ENCODE measurements around the gene MTHFS.
A peak's percentile ranks its signal among the peaks of the same experiment; 100 is the strongest.
"Not testable (repeated sequence)": the region's sequence is repeated elsewhere in the genome, so short reads cannot be mapped to it uniquely, and the experiment has no call there.

Gene MTHFS

DNA sequence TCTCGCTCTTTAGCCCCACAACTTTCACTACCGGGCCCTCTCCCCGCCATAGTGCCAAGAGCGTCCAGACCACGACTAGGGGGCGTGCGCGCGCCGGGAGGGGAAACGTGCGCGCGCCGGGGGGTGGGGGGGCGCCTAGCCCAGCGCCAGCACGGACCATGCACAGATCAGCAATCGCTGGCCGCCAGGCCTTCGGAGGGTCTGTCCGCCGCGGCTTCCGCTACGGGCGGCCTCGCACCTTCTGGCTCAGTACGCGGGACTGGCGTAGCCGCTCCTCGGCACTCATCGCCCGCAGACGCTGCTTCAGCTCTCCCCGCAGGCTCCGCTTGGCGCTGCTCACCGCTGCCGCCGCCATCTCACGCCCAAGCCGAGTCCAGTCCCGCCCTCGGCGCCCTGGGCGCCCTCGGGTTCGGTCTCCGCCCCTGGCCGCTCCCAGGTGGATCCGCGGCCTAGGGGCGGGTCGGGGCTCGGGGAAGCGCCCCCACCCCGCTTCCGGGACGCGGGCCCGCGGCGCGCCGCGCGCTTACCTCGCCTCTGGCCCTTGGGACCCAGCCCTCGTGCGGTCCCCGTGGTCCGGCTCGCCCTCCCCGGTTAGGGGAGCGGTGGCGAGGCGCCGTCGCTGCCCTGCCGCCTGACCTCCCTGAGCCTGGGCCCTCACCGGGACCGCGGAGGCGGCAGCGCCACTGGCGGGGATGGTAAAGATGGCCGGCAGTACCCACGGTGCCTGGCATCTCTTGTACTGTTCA is at the start of gene MTHFS:
TSS of gene MTHFS (minus strand) at position 381 of the 746 bp plus-strand sequence. CDS start at position 355, 26 bp downstream.
- DNase-seq, result peak; percentile 54

DNA sequence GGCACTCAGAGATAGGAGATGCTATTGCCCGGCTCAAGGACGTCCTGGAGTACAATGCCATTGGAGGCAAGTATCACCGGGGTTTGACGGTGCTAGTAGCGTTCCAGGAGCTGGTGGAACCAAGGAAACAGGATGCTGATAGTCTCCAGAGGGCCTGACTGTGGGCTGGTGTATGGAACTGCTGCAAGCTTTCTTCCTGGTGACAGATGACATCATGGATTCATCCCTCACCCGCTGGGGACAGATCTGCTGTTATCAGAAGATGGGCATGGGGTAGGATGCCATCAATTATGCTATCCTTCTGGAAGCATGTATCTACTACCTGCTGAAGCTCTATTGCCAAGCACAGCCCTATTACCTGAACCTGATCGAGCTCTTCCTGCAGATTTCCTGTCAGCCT is 47.8 kb upstream of the MTHFS start:
- no peak for DNase-seq

DNA sequence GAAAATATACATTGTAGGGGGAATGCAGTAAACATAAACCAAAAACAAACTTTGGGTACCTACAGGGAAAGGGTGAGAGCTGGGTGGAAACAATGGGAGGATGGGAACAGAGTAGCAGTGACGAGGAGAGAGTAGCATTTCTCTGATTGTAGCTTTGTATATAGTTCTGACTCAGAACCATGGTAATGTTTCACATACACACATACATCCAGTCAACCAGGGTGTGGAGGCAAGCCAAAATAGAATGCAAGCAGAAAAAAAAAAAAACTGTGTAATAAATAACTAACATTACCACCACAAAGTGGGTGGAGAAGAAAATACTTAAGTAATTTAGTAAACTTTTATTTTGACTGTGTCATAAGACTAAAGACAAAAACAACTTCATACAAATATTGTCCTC is 47.0 kb upstream of the MTHFS start:
- no peak for DNase-seq

DNA sequence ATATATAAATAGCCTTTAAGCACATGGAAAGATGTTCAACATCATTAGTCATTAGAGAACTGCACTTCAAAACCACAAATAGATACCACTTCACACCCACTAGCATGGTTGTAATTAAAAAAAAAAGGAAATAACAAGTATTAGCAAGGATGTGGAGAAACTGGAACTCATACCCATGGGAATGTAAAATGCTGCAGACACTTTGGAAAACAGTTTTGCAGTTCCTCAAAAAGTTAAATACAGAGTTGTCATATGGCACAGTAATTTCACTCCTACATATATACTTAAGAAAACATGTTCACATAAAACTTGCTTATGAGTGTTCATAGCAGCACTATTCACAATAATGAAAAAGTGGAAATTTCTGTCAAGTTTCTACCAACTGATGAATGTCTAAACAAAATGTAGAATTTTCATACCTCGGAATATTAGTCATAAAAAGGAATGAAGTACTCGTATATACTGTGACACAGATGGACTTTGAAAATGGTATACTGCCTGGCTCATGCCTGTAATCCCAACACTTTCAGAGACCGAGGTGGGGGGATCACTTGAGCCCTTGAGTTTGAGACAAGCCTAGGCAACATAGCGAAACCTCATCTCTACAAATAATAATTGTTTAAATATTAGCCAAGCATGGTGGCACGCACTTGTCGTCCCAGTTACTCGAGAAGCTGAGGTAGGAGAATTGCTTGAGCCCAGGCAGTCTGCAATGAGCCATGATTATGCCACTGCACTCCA is 46.1 kb upstream of the MTHFS start:
- no peak for DNase-seq

DNA sequence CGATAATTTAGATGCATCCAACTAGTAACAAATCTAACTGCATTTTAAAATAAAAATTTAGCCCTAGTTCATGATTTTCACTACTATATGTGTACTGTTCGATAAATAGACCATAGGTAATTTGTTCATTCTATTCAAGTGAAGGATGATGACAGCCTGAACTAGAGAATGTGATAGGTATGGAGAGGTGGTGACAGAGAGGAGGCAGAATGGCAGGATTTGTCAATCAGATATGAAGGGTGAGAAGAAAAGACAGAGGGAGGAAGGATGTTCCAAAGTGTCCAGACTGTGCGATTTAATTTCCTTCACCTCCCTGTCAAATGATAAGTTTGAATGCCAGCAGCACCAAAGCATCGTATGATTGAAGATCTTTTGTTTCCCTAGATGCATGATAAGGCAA is 42.6 kb upstream of the MTHFS start:
- no peak for DNase-seq

DNA sequence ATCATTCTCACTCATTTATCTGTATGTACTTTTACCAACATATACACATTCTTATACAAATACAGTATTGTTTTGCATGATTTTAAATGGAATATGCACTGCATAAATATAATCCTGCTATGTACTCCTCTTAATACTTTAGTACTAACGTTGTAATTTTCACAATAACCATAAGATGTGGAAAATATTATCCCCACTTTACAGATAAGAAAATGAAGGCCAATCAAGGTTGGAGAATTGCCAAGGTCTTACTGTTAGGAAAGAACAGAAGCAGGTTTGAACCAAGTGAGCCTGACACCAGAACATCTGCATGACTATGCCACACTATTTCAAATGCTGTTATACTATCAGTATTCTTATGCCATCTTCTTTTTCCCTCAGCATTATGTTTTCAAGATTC is 41.3 kb upstream of the MTHFS start:
- no peak for DNase-seq

DNA sequence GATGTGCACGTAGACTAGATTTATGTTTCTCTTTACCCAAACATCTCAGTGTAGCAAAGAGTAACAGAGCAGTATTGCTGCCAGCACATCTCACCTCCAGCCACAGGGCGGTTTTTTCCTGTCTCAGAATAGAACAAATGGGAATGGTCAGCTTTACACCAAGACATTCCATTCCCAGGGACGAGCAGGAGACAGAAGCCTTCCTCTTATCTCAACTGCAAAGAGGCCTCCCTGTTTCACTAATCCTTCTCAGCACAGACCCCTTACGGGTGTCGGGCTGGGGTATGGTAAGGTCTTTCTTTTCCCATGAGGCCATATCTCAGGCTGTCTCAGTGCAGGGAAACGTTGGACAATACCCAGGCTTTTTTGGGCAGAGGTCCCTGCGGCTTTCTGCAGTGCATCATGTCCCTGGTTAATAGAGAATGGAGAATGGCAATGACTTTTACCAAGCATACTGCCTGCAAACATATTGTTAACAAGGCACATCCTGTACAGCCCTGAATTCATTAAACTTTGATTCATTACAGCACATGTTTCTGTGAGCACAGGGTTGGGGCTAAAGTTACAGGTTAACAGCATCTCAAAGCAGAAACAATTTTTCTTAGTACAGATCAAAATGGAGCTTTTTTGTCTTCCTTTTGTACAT is 38.9 kb upstream of the MTHFS start:
- DNase-seq, result not testable (repeated sequence)

DNA sequence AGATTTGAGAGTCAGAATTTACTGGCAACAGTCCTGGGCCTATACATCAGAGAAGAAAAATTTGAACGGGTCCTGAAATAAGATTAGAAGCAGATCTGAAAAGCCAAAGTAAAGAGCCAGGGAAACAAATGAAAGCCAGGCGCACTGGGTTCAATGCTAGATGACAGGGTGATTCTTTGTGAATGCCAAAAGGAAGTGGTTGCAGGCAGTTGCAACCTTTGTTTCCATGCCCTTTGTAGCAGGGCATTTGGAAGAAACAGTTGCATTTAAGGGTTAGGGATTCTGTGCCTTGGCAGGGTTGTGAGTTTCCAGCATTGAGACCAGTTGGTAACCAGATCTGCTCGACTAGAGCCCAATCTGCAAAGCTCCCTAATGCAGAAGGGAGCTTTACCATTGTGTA is 36.4 kb upstream of the MTHFS start:
- DNase-seq, result no peak

DNA sequence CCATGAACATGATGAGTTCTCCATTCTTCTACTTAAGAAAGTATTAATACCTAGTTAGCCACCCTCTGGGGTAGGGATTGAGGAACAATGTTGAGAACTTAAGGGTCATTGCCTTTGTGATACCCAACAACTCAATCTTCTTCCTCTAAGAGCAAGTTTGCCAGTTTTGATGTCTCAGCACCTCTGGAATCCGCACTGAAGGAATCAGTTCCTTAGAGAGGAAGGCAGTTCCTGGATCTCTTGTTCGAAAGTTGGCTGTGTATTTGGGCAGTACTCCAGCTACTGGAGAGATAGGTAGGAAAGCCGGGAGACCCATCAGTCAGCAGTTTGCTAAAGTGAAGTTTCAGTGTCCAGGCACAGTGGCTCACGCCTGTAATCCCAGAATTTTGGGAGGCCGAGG is 35.6 kb upstream of the MTHFS start:
- no peak for DNase-seq

DNA sequence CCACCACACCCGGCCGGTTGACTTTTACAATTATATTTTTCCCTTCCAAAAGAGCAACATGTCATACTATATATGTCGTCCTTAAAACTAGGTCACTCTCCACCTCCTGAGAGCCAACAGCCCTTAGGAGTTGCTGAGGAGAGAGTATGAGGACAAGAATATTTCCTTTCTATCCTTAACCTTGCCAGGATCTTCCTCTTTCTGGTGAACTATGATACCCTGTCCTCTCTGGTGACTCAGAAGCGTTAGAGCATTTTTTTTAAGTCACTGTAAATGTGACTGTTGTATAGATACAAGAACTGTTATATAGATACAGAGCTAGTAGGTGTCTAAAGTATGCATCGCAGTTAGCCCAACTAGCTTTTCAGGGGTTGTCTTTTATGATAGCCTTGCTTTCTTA is 33.7 kb upstream of the MTHFS start:
- no peak for DNase-seq

DNA sequence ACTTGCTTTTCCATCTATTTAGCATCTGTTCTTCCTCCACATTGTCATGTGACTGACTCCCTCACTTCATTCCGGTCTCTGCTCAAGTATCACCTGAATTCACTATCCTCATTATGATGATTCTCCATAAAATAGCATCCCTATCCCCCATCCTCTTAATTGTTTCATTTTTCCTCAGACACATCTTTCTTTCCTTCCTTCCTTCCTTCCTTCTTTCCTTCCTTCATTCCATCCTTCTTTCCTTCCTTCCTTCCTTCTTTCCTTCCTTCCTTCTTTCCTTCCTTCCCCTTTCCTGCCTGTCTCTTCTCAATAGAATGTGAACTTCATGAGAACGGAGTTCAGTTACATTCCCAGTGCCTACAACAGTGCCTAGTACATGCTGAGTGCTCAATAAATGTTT is 32.6 kb upstream of the MTHFS start:
- DNase-seq, result no peak

DNA sequence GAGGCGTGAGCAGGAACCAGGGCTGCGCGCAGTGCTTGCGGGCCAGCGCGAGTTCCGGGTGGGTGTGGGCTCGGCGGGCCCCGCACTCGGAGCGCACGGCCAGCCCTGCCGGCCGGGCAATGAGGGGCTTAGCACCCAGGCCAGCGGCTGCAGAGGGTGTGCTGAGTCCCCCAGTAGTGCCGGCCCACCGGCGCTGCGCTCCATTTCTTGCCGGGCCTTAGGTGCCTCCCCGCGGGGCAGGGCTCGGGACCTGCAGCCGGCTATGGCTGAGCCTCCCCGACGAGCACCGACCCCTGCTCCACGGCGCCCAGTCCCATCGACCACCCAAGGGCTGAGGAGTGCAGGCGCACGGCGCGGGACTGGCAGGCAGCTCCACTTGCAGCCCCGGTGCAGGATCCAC is 29.3 kb upstream of the MTHFS start:
- DNase-seq, result not testable (repeated sequence)

DNA sequence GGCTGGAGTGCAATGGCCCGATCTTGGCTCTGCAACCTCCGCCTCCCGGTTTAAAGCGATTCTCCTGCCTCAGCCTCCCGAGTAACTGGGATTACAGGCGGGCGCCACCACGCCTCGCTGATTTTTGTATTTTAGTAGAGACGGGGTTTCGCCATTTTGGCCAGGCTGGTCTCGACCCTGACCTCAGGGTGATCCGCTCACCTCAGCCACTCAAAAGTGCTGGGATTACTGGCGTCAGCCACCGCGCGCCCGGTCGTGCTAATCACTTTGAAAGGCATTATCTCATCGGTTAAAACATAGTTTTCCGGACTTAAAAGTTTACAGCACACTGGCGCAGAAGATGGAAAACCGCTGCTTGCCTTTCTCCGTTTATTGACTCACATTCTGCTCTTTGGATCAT is 27.6 kb upstream of the MTHFS start:
- DNase-seq, result no peak

DNA sequence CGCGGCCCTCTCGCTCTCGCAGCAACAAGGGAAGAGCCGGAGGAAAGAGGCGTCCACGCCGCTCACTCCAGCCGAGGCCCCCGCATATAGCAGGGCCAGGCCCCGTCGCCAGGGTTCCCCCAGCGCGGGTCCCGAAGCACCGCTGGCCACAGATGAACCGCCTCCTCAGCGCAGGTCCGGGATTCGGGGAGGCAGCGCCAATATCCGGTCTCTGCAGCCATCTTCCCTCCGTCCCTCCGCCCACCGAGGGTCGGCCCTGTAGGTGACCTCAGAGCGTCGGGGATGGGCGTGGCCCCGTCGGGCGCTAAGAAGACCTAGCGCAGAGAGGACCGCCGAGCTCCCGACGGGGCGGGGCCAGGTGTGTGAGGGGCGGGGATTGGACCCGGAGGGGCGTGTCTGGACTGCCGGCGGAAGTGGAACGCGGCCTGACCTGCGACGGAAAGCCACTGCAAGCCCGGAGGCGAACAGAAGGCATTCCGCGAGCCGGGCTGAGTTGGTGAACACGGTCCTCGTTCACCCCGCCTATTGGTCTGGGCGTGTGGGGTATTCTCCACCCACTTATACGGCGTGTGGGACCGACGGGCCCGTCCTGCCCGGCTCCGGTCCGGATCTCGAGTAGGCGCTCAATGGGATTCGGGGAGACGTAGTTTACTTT is 26.8 kb upstream of the MTHFS start:
- DNase-seq, result peak; percentile 96

DNA sequence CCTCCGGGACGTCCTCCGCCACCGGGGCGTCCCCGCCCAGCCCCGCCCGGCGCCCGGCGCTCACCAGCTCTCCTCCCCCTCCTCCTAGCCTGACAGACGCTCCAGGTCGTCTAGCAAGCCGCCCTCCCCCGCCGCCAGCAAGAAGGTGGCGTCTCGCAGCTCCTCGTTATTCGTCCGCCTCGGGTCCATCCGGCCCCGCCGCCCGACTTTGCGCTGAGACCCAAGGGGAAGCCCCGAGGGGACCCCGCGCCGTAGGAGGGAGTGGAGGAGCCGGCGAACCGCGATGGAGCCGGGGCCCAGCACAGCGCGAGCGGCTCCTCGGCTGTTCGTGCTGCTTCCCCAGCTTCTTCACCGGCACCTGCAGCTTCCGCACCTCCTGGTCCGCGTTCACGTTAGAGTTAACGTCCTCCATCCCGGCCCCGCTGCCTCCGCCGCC is 26.3 kb upstream of the MTHFS start:
- peak; percentile 11 for DNase-seq

DNA sequence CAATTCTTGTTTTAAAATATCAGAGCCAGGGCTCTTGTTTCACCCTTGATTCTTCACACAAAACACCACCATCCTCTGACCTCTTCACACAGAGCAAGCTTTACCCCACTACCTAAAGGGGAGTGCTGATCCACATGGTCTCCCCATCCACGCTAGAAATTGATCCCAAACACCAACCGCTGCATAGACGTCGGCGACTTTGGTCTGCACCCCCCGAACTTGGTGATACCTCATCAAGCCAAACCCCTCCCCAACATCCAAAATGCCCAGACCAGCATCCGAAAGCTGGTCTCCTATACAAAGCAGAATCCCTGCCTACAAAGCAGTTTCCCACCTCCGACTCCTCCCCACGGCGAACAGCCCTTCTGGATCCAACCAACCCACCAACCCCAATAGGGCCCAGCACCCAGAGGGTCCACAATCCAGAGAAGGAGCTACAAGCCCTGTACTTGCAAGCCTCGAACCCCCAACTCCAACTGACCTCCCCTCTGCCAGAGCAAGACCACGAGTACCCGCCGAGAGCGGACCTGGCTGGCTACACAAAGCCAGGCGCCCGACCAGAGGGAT is 25.8 kb upstream of the MTHFS start:
- DNase-seq, result no peak

DNA sequence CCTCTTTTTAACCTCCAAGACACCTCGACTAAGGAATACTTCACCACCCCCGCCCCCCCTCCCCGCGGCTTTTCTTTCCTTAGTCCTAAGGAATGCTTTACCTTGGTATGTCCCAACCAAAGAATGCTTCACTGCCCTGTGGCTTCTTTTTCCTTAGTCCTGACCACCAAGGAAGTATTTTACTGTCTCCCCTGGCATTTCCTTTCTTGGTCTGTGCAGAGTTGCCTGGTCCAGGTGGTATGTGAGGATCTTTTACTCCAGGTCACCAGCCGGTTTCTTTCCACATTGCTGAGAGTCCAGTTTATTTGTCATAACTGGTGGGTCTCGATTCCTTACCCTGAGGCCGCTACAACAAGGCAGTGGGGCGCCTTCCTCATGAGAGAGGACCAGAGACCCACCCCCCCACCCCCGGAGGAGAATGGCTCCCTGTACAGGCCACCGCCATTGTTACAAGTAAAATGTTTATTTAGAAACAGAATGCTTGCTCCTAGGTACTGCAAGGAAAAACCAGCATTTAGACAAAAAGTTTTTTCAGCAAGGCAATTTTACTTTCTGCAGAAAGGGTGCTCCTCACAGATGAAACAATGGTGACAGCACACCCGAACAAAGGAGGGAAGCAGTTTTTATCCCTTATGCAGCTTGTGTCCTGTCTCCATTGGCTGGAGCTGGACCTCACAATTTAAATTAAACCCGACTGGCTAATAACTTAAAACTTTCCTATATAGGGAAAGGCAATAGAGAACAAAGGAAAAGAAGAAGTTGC is 23.1 kb upstream of the MTHFS start:
- no peak for DNase-seq

DNA sequence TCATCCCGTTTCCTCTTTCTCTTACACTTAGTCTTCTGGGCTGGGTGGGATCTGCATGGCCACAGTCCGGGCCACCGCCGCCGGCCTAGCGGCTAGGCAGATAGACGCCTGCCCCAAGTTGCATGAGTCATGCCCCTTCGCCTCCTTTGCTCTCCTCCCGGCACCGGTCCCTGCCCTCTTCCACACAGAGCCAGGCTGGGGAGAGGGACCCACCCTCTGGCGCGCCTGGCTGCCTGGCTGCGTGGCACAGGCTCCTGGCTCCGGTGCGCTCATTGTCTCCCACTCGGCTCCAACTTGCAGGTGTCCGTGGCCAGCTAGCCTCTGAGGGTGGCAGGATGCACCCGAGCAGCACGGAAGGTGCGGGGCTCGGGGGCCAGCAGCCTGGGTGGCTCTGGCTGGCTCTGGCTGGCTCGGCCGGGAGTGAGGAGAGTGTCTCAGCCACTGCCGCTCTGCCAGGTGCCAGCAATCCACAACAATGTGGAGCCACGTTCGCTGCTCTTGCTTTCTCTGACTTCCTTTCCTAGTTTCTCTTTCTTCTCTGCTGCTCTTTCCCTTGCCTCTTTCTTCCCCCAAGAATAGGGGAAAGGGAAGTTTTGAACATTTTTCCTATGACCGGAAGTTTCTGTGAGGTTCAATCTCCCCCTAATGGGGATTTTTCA is 22.4 kb upstream of the MTHFS start:
- no peak for DNase-seq

DNA sequence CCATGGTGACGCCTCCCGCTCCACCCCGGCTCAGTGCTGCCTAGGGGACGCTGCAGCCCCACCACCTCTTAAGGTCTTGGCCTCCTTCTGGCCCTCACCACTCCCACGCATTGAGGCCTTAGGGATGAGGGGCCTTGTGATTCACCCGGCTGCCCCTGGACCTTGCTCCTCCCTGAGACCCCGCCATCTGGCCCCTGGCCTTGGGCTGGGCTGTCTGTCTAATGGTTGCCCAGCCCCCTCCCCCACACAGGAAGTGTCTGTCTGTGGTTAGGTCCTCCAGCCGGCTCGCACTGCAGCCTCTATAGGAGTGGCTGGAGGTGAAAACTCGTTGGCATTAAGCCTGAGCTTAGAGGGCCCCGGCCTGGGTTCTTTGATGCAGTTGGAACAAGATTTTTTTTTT is 21.5 kb upstream of the MTHFS start:
- DNase-seq, result no peak

DNA sequence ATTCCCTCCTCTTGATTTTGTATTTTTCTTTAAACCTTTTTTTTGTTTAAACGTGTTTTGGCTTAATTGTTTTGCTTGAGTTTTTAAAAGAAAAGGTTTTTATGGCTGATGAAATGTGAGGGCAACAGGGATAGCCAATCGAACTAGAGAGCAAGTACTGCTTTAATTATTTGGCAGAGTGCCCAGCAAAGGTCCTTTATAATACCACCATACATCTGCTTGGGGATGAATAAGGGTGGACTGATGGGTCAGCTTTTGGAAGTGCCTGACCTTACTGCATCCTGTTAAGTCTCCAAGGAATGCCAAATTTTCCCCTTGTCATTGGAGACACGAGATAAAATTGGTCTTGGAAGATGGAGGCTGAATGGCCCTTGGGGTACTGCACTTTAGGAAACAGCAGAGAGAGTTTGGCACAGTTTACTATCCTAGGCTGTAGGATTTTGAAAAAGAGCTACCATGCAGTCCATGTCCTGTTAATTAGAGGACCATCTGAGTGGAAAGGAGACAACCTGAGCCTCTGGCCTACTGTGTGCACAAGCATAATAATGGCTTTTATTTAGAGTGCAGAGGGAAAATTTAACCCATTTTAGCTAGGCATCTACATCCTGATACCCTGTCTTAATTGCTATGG is 19.8 kb upstream of the MTHFS start:
- no peak for DNase-seq

DNA sequence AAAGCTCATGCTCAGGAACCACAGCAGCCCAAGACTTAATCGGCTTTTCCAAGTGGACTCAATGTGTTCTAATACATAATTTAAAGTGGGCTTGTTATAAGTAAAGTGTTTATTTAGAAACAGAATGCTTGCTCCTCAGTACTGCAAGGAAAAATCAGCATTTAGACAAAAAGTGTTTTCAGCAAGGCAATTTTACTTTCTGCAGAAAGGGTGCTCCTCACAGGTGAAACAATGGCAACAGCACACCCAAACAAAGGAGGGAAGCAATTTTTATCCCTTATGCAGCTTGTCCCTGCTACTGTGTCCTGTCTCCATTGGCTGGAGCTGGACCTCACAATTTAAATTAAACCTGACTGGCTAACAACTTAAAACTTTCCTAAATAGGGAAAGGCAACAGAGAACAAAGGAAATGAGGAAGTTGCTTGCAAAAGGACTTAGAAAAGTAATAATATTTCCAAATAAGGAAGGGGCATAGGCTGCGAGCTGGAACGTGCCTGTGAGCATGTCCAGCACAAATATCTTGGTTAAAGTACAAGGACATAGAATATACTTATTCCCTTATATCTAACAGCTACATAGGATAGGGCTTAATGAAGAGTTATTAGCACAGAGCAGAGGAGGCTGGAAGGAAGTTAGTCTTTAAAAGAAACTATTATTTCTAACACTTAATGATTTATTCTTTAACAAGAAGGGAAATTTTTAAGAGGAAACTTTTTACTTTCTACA is 19.1 kb upstream of the MTHFS start:
- not testable (repeated sequence) for DNase-seq
